ENCODE measurements around the gene C2CD4D.

Gene C2CD4D

GRCh38 chr1:151837884-151838221 lies 1.8 kb downstream of the C2CD4D start:
- TF ChIP-seq, protein P1, sequence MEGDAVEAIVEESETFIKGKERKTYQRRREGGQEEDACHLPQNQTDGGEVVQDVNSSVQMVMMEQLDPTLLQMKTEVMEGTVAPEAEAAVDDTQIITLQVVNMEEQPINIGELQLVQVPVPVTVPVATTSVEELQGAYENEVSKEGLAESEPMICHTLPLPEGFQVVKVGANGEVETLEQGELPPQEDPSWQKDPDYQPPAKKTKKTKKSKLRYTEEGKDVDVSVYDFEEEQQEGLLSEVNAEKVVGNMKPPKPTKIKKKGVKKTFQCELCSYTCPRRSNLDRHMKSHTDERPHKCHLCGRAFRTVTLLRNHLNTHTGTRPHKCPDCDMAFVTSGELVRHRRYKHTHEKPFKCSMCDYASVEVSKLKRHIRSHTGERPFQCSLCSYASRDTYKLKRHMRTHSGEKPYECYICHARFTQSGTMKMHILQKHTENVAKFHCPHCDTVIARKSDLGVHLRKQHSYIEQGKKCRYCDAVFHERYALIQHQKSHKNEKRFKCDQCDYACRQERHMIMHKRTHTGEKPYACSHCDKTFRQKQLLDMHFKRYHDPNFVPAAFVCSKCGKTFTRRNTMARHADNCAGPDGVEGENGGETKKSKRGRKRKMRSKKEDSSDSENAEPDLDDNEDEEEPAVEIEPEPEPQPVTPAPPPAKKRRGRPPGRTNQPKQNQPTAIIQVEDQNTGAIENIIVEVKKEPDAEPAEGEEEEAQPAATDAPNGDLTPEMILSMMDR (IDR thresholded peaks at IDR 0.05; ENCODE audit: insufficient read depth, low read length, missing control alignments): no peak
- ChIA-PET POLR2A (no interaction called here), CTCF (interaction anchor here (1.3 kb wide), 1 partner anchor 17 kb away, joined by 3 read pairs; no protein-coding TSS in a partner anchor)
- H3K4me3 ChIP-seq (ENCODE audit: low read depth, low read length): no peak overlapping the region
- no peak for DNase-seq (ENCODE audit: low read depth, low spot score)

GRCh38 chr1:151837197-151837596 lies 2.4 kb downstream of the C2CD4D start:
- H3K4me3 ChIP-seq (ENCODE audit: low read depth, low read length): no peak overlapping the region
- POLR2A ChIA-PET: interaction anchor here (1.3 kb wide), 1 partner anchor 15 kb away, joined by 4 read pairs; no protein-coding TSS in a partner anchor
- TF ChIP-seq, protein P1 (IDR thresholded peaks at IDR 0.05; ENCODE audit: insufficient read depth, low read length, missing control alignments): no peak
- CTCF ChIA-PET: interaction anchor here (0.6 to 1.5 kb wide), 7 partner anchors 9 to 536 kb away, joined by 3 to 5 read pairs (median 3); no protein-coding TSS in a partner anchor
- no peak for DNase-seq (ENCODE audit: low read depth, low spot score)

- TF ChIP-seq, protein P1 (IDR thresholded peaks at IDR 0.05; ENCODE audit: insufficient read depth, low read length, missing control alignments): no peak
- no peak for DNase-seq (ENCODE audit: low read depth, low spot score)
- ChIA-PET CTCF (interaction anchor here (0.7 to 1.5 kb wide), 8 partner anchors 13 to 535 kb away, joined by 3 to 5 read pairs (median 3); no protein-coding TSS in a partner anchor), POLR2A (interaction anchor here (1.3 kb wide), 1 partner anchor 13 kb away, joined by 4 read pairs; no protein-coding TSS in a partner anchor)
- no peak overlapping the region for H3K4me3 ChIP-seq (ENCODE audit: low read depth, low read length)
These were observed 4.0 kb downstream of the C2CD4D start for GRCh38 chr1:151835596-151835995.

- ChIA-PET POLR2A (no interaction called here), CTCF (interaction anchor here (1.0 to 1.3 kb wide), 2 partner anchors 15 to 390 kb away, joined by 3 to 4 read pairs; no protein-coding TSS in a partner anchor)
- TF ChIP-seq, protein P1 (IDR thresholded peaks at IDR 0.05; ENCODE audit: insufficient read depth, low read length, missing control alignments): no peak
- no peak for DNase-seq (ENCODE audit: low read depth, low spot score)
- no peak overlapping the region for H3K4me3 ChIP-seq (ENCODE audit: low read depth, low read length)
These were observed 5.4 kb downstream of the C2CD4D start for GRCh38 chr1:151834239-151834638.

GRCh38 chr1:151833172-151833900 lies 6.3 kb downstream of the C2CD4D start:
- TF ChIP-seq, protein P1 (IDR thresholded peaks at IDR 0.05; ENCODE audit: insufficient read depth, low read length, missing control alignments): no peak
- no peak for DNase-seq (ENCODE audit: low read depth, low spot score)
- ChIA-PET CTCF (interaction anchor here (0.9 kb wide), 1 partner anchor 75 kb away, joined by 3 read pairs; no protein-coding TSS in a partner anchor), POLR2A (no interaction called here)
- H3K4me3 ChIP-seq (ENCODE audit: low read depth, low read length): no peak overlapping the region

- TF ChIP-seq, protein P1 (IDR thresholded peaks at IDR 0.05; ENCODE audit: insufficient read depth, low read length, missing control alignments): no peak
- DNase-seq (ENCODE audit: low read depth, low spot score): no peak
- H3K4me3 ChIP-seq (ENCODE audit: low read depth, low read length): no peak overlapping the region
- ChIA-PET CTCF (interaction anchor here (0.9 kb wide), 1 partner anchor 76 kb away, joined by 3 read pairs; no protein-coding TSS in a partner anchor), POLR2A (no interaction called here)
These were observed 7.2 kb downstream of the C2CD4D start for GRCh38 chr1:151832318-151832980.

Data from AG04449 (cell line).